ENCODE data around the gene CUBN. TPM values are rescaled to one million over a fixed set of nuclear protein-coding genes. Genes with fewer than 3 reads are reported as not detected.

Gene CUBN
- polyA plus RNA-seq, 1 experiment: 0.76 TPM

DNA sequence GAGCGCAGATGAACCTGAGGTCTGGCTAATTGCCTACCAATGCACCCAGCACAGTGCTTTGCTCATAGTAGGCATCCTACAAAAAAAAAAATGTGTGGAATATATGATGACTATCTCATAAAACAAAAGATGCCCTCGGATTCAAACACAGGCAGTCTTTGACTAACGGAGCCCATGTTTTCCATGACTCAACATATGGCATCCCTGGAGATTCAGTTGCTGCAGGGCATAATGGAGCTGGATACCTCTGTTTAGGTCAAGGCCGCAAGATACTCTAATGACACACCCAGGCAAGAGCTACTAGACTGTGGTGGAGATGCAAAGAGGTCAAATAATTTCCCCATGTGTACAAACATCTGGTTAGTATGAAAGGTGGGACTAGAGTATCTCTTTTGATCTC is 16.3 kb downstream of the CUBN start:
- POLR2A ChIA-PET: no interaction called here
- H3K4me3 ChIP-seq (ENCODE audit: low read depth, low read length): no peak overlapping the region
- H3K27ac ChIP-seq (ENCODE audit: low read depth, low read length): no peak overlapping the region
- DNase-seq (ENCODE audit: low read depth, low spot score): no peak
- TF ChIP-seq, protein P1, sequence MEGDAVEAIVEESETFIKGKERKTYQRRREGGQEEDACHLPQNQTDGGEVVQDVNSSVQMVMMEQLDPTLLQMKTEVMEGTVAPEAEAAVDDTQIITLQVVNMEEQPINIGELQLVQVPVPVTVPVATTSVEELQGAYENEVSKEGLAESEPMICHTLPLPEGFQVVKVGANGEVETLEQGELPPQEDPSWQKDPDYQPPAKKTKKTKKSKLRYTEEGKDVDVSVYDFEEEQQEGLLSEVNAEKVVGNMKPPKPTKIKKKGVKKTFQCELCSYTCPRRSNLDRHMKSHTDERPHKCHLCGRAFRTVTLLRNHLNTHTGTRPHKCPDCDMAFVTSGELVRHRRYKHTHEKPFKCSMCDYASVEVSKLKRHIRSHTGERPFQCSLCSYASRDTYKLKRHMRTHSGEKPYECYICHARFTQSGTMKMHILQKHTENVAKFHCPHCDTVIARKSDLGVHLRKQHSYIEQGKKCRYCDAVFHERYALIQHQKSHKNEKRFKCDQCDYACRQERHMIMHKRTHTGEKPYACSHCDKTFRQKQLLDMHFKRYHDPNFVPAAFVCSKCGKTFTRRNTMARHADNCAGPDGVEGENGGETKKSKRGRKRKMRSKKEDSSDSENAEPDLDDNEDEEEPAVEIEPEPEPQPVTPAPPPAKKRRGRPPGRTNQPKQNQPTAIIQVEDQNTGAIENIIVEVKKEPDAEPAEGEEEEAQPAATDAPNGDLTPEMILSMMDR (IDR thresholded peaks at IDR 0.05; ENCODE audit: low read depth, low read length): no peak
- H3K27me3 ChIP-seq (ENCODE audit: control insufficient read depth, insufficient read depth, low read length): no peaks in the 10 kb centered on the region
- H3K9me3 ChIP-seq (ENCODE audit: control insufficient read depth, insufficient read depth, low read length): no peaks in the 10 kb centered on the region
- CTCF ChIA-PET: no interaction called here

DNA sequence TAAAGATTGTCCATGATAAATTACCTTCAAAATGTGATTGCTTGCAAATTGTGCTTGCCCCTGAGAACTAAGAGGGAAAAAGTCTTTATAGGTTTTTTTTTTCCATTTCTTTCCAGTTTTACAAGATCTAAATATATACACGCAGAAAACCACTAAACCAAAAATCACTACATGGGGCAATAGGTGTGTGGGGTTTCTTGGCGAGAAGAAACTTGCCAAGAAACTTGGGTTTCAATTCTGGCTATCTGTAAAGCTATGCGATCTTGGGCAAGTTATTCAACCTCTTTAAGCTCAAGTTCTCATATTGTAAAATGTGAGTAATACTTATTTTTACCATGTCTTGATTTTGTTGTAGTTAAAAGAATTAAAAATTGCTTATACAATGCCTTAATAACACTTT is 17.0 kb downstream of the CUBN start:
- CTCF ChIA-PET: no interaction called here
- Histone ChIP-seq H3K4me3 (ENCODE audit: low read depth, low read length) (no peak overlapping the region), H3K27ac (ENCODE audit: low read depth, low read length) (no peak overlapping the region), H3K9me3 (ENCODE audit: control insufficient read depth, insufficient read depth, low read length) (no peaks in the 10 kb centered on the region), H3K27me3 (ENCODE audit: control insufficient read depth, insufficient read depth, low read length) (no peaks in the 10 kb centered on the region)
- POLR2A ChIA-PET: no interaction called here
- no peak for DNase-seq (ENCODE audit: low read depth, low spot score)
- TF ChIP-seq, protein P1 (IDR thresholded peaks at IDR 0.05; ENCODE audit: low read depth, low read length): no peak

DNA sequence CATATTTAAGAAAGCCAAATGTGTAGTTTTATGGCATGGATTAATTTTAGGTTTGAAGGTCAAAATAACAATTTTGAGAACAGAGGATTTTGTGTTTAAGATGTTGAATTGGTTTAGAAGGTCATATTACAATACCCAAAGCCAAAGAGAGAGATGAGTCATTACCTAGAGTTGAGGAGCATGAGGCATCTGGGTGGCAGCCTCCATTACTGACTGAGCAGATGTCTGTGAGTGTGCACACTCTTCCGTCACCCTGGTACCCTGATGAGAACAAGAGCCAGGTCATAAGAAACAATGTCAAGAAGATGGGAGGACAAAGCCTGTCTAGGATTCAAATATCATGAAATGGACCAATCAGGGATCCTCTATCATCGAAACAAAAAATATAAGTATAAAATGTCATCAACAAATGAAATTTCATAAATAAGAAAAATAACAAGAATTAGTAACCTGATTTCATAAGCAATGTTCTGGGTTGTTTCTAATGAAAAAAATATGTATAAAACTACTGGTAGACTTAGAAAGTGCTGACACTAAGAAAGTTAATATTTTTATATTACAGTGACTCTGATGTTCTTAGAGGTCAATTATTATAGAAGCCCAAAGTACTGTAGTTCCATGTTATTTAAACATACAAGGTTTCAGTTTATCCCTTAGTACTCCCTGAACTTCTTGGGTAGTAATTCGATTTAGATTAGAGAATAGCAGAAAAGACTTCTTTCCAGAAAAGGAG is 20.0 kb downstream of the CUBN start:
- Histone ChIP-seq H3K4me3 (ENCODE audit: low read depth, low read length) (no peak overlapping the region), H3K27ac (ENCODE audit: low read depth, low read length) (no peak overlapping the region), H3K27me3 (ENCODE audit: control insufficient read depth, insufficient read depth, low read length) (no peaks in the 10 kb centered on the region), H3K9me3 (ENCODE audit: control insufficient read depth, insufficient read depth, low read length) (no peaks in the 10 kb centered on the region)
- POLR2A ChIA-PET: no interaction called here
- TF ChIP-seq, protein P1 (IDR thresholded peaks at IDR 0.05; ENCODE audit: low read depth, low read length): no peak
- peak; percentile 23 for DNase-seq (ENCODE audit: low read depth, low spot score)
- CTCF ChIA-PET: no interaction called here

DNA sequence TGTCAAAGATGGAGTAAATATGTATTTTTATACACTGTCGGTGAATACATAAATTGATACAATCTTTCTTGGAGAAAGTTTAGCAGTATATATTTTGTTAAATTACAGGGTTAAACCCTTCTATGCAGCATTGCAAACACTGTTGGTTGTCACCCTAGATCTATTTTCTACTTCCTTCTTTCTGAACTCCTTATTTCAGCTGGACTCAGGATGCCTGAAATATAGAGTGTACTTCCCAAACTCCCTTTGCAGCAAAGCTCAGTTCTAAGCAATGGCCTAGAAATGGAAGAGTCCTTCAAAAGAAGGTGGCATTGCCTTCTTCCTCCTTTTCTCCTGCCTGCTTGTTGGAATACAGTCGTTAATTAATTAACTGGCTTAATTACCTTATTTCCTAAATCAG is 20.6 kb downstream of the CUBN start:
- TF ChIP-seq, protein P1 (IDR thresholded peaks at IDR 0.05; ENCODE audit: low read depth, low read length): no peak
- ChIA-PET CTCF (no interaction called here), POLR2A (no interaction called here)
- H3K4me3 ChIP-seq (ENCODE audit: low read depth, low read length): no peak overlapping the region
- no peak overlapping the region for H3K27ac ChIP-seq (ENCODE audit: low read depth, low read length)
- H3K27me3 ChIP-seq (ENCODE audit: control insufficient read depth, insufficient read depth, low read length): no peaks in the 10 kb centered on the region
- DNase-seq (ENCODE audit: low read depth, low spot score): no peak
- no peaks in the 10 kb centered on the region for H3K9me3 ChIP-seq (ENCODE audit: control insufficient read depth, insufficient read depth, low read length)

DNA sequence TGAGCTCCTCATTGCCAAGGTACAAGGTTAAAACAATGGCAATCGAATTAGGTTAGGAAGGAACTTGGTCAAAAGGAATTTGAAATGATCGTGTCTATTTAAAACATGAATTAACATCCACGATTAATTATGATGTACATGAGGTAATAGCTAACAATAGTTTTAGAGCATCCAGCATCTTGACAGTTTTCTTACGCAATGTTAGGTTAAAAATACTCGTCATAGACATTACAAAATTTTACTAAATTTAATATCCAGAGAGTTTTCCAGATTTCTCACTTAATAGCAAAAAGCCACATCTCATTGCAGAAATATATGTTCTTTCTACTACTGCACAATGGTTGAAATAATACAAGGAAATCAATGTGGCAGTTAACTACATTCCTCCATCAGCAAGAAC is 22.6 kb downstream of the CUBN start:
- Histone ChIP-seq H3K27ac (ENCODE audit: low read depth, low read length) (no peak overlapping the region), H3K4me3 (ENCODE audit: low read depth, low read length) (no peak overlapping the region), H3K27me3 (ENCODE audit: control insufficient read depth, insufficient read depth, low read length) (no peaks in the 10 kb centered on the region), H3K9me3 (ENCODE audit: control insufficient read depth, insufficient read depth, low read length) (no peaks in the 10 kb centered on the region)
- POLR2A ChIA-PET: no interaction called here
- TF ChIP-seq, protein P1 (IDR thresholded peaks at IDR 0.05; ENCODE audit: low read depth, low read length): no peak
- no peak for DNase-seq (ENCODE audit: low read depth, low spot score)
- CTCF ChIA-PET: interaction anchor here (0.9 kb wide), 1 partner anchor 254 kb away, joined by 3 read pairs; no protein-coding TSS in a partner anchor
